Stomach (tissue), 4 donors: ENCODE results near the gene NPS.

Experiments
- POLR2A ChIP-seq, 4 donors: fragments of 450-650 bp; IDR thresholded peaks; one replicate each; pipeline ENCODE4 v1.6.1; 2016; ENCODE audit warnings: antibody characterized with exemption in 4 of 4, control low read depth in 2 of 4, mild to moderate bottlenecking in 1 of 4, moderate library complexity in 1 of 4
- TF ChIP-seq, protein P1 (sequence below), 7 experiments: fragments of 450-650 bp in 4 of 7; fragments of 200-600 bp in 3 of 7; sonication (generic) in 3 of 7; IDR thresholded peaks; one replicate each; pipeline ENCODE4 v1.5.1; 2016 to 2019; ENCODE audit warnings: antibody characterized with exemption in 7 of 7, control low read depth in 2 of 7, mild to moderate bottlenecking in 1 of 7

- TF ChIP-seq, protein P1, sequence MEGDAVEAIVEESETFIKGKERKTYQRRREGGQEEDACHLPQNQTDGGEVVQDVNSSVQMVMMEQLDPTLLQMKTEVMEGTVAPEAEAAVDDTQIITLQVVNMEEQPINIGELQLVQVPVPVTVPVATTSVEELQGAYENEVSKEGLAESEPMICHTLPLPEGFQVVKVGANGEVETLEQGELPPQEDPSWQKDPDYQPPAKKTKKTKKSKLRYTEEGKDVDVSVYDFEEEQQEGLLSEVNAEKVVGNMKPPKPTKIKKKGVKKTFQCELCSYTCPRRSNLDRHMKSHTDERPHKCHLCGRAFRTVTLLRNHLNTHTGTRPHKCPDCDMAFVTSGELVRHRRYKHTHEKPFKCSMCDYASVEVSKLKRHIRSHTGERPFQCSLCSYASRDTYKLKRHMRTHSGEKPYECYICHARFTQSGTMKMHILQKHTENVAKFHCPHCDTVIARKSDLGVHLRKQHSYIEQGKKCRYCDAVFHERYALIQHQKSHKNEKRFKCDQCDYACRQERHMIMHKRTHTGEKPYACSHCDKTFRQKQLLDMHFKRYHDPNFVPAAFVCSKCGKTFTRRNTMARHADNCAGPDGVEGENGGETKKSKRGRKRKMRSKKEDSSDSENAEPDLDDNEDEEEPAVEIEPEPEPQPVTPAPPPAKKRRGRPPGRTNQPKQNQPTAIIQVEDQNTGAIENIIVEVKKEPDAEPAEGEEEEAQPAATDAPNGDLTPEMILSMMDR (IDR thresholded peaks at IDR 0.05) = no peak
- no peak for TF ChIP-seq POLR2A (IDR thresholded peaks at IDR 0.05)
These were observed 25.6 kb upstream of the NPS start for GRCh38 chr10:127523476-127523875.
